Measurements from ENCODE around the gene SUPT7L.
"Not testable (repeated sequence)": the region's sequence is repeated elsewhere in the genome, so short reads cannot be mapped to it uniquely, and the experiment has no call there.

DNA sequence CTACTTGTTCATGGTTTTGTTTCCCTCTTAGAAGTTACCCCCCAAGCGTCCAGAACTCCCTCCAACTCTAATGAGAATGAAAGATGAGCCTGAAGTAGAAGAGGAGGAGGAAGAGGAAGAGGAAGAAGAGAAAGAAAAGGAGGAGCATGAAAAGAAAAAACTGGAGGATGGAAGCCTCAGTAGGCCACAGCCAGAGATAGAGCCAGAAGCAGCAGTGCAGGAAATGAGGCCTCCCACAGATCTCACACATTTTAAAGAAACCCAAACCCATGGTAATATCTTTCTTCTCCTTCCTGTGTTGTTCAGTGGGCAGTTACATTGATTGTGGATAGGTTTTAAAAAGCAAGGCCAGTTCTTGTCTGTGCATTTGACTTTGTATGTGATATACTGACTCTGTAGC, 21.6 kb upstream of the SUPT7L start:
- not testable (repeated sequence) for TF ChIP-seq CEBPB (IDR thresholded peaks at IDR 0.05; ENCODE audit: low read depth, low read length); MXI1 (IDR thresholded peaks at IDR 0.05; ENCODE audit: borderline replicate concordance, low read depth, low read length); POLR2A (IDR thresholded peaks at IDR 0.05; ENCODE audit: low read depth, low read length); MAZ (IDR thresholded peaks at IDR 0.05; ENCODE audit: borderline replicate concordance, low read depth, low read length); RAD21 (IDR thresholded peaks at IDR 0.05; ENCODE audit: low read length); NFE2L2 (IDR thresholded peaks at IDR 0.05; ENCODE audit: low read depth, low read length); RCOR1 (IDR thresholded peaks at IDR 0.05; ENCODE audit: insufficient replicate concordance, low read length); BHLHE40 (IDR thresholded peaks at IDR 0.05; ENCODE audit: low read depth, low read length); FOS (IDR thresholded peaks at IDR 0.05; ENCODE audit: low read depth, low read length); SMC3 (IDR thresholded peaks at IDR 0.05; ENCODE audit: low read depth, low read length); RFX5 (IDR thresholded peaks at IDR 0.05; ENCODE audit: low read depth, low read length)
- TF ChIP-seq, protein P1, sequence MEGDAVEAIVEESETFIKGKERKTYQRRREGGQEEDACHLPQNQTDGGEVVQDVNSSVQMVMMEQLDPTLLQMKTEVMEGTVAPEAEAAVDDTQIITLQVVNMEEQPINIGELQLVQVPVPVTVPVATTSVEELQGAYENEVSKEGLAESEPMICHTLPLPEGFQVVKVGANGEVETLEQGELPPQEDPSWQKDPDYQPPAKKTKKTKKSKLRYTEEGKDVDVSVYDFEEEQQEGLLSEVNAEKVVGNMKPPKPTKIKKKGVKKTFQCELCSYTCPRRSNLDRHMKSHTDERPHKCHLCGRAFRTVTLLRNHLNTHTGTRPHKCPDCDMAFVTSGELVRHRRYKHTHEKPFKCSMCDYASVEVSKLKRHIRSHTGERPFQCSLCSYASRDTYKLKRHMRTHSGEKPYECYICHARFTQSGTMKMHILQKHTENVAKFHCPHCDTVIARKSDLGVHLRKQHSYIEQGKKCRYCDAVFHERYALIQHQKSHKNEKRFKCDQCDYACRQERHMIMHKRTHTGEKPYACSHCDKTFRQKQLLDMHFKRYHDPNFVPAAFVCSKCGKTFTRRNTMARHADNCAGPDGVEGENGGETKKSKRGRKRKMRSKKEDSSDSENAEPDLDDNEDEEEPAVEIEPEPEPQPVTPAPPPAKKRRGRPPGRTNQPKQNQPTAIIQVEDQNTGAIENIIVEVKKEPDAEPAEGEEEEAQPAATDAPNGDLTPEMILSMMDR (conservative IDR thresholded peaks at IDR 0.05; ENCODE audit: low read depth, low read length), result not testable (repeated sequence)
- TF ChIP-seq, protein P2, sequence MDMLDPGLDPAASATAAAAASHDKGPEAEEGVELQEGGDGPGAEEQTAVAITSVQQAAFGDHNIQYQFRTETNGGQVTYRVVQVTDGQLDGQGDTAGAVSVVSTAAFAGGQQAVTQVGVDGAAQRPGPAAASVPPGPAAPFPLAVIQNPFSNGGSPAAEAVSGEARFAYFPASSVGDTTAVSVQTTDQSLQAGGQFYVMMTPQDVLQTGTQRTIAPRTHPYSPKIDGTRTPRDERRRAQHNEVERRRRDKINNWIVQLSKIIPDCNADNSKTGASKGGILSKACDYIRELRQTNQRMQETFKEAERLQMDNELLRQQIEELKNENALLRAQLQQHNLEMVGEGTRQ (IDR thresholded peaks at IDR 0.05; ENCODE audit: low read depth, low read length), result not testable (repeated sequence)
